ENCODE results near the gene ALDH16A1.

GRCh38 chr19:49421039-49421877 lies 31.8 kb upstream of the ALDH16A1 start:
- TF ChIP-seq CTCF (IDR thresholded peaks at IDR 0.05) (no peak), POLR2A (IDR thresholded peaks at IDR 0.05) (no peak)
